Omental fat pad (tissue), 4 donors: Measurements from ENCODE around the gene KDM3B. TPM values are rescaled to one million over a fixed set of nuclear protein-coding genes. Genes with fewer than 3 reads are reported as not detected.

Source experiments
- ATAC-seq: fragments of 150-250 bp; one replicate; pipeline ENCODE4 v1.9.1; 2016; ENCODE audit warnings: mild to moderate bottlenecking, moderate library complexity; ENCODE audit not compliant: low FRiP score
- DNase-seq: peaks from one replicate; pipeline ENCODE4 v3.0.0-alpha.2; 2019; ENCODE audit warnings: low spot score
- CTCF ChIP-seq, 3 donors: fragments of 450-650 bp; IDR thresholded peaks; one replicate each; pipeline ENCODE4 v1.5.1; 2016 to 2017; ENCODE audit warnings: antibody characterized with exemption in 3 of 3, mild to moderate bottlenecking in 3 of 3, moderate library complexity in 2 of 3
- total RNA-seq, 4 donors: library from RNA; depleted of rRNA; stranded (reverse); fragments of >200 nt; gene quantifications; one replicate each; pipeline ENCODE4 v1.1.0, GENCODE V29; 2016

KDM3B gene
- total RNA-seq, 4 donors from 2014 or later = 47.6 to 66.2 (median 54.1) TPM

- ATAC-seq = no peak
- TF ChIP-seq CTCF (IDR thresholded peaks at IDR 0.05) = no peak
- no peak for DNase-seq
These were observed 2.5 kb upstream of the KDM3B start for GRCh38 chr5:138349852-138350562.

GRCh38 chr5:138350563-138350890, 2.0 kb upstream of the KDM3B start:
- ATAC-seq (no peak), DNase-seq (no peak)
- no peak for TF ChIP-seq CTCF (IDR thresholded peaks at IDR 0.05)

GRCh38 chr5:138351056-138351455, 1.4 kb upstream of the KDM3B start:
- DNase-seq (no peak), ATAC-seq (no peak)
- TF ChIP-seq CTCF (IDR thresholded peaks at IDR 0.05) = no peak

- ATAC-seq (no peak), DNase-seq (no peak)
- no peak for TF ChIP-seq CTCF (IDR thresholded peaks at IDR 0.05)
These were observed 968 bp upstream of the KDM3B start for GRCh38 chr5:138351517-138351916.

GRCh38 chr5:138352722-138353559, 456 bp downstream of the KDM3B start:
- peak; percentile 74 for ATAC-seq
- no peak for DNase-seq
- TF ChIP-seq CTCF (IDR thresholded peaks at IDR 0.05) = no peak

GRCh38 chr5:138353560-138354080, 1.1 kb downstream of the KDM3B start:
- TF ChIP-seq CTCF (IDR thresholded peaks at IDR 0.05) = no peak
- DNase-seq = no peak
- no peak for ATAC-seq
